Left ventricle myocardium inferior (tissue), 1 donor: ENCODE measurements around the gene RAB8A. TPM values are rescaled to one million over a fixed set of nuclear protein-coding genes. Genes with fewer than 3 reads are reported as not detected.

ENCODE experiments used
- DNase-seq: peaks from one replicate; pipeline ENCODE4 v3.0.0-alpha.2; 2020
- H3K27ac ChIP-seq: fragments of 200-600 bp; replicated peaks from 2 replicates; pipeline ENCODE4 v1.8.0; 2021
- H3K27me3 ChIP-seq: fragments of 200-600 bp; 2 replicates; pipeline ENCODE4 v1.8.0; 2021; ENCODE audit warnings: low read depth
- H3K36me3 ChIP-seq: fragments of 200-600 bp; 2 replicates; pipeline ENCODE4 v1.8.0; 2021
- H3K4me1 ChIP-seq: fragments of 200-600 bp; 2 replicates; pipeline ENCODE4 v1.8.0; 2021
- H3K4me3 ChIP-seq: fragments of 200-600 bp; 2 replicates; pipeline ENCODE4 v1.8.0; 2021; ENCODE audit warnings: mild to moderate bottlenecking, moderate library complexity
- H3K9me3 ChIP-seq: fragments of 200-600 bp; replicated peaks from 2 replicates; pipeline ENCODE4 v1.8.0; 2021
- intact Hi-C: fragments of 100-400 bp; cut with micrococcal nuclease; formaldehyde crosslinking; loops from one replicate; pipeline ENCODE4 v1.11.0; 2022
- total RNA-seq: library from RNA; stranded (reverse); fragmentation: NEBNext Ultra II Directional; extraction: Animal tissue kit (Norgen Biotek cat#: 25700); gene quantifications from one replicate; pipeline ENCODE4 v1.2.1, GENCODE V29; 2021
- TF ChIP-seq, protein P1 (sequence below): fragments of 200-600 bp; IDR thresholded peaks from 2 replicates; pipeline ENCODE4 v1.8.0; 2021; ENCODE audit warnings: antibody characterized with exemption, mild to moderate bottlenecking, borderline replicate concordance
- donor health status: DM: no; HTN: yes; CAD: no; lungs with severe emphysema.

Gene RAB8A
- total RNA-seq, 1 donor from 2014 or later = 17.7 TPM

DNA sequence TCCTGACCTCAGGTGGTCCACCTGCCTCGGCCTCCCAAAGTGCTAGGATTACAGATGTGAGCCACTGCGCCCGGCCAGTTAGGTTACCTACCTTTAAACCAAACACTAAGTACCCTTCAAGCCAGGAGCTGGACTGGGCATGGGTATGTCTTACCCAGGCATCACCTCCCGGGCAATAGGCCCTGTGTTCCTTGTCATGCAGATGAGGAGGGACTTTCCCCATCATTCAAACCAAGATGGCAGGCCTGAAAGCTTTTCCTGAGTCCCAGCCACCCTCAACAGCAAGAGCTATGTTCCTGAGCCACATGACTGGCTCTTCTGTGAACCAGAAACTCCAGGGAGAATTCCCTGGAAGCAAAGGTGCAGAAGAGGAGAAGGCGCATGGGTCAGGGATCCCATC, 9.5 kb downstream of the RAB8A start:
- Histone ChIP-seq H3K9me3 (no peaks in the 10 kb centered on the region), H3K4me3 (no peak overlapping the region), H3K27me3 (no peaks in the 10 kb centered on the region), H3K27ac (no peak overlapping the region), H3K4me1 (peaks cover 5% of the 10 kb centered on the region), H3K36me3 (peaks cover 82% of the 10 kb centered on the region)
- TF ChIP-seq, protein P1, sequence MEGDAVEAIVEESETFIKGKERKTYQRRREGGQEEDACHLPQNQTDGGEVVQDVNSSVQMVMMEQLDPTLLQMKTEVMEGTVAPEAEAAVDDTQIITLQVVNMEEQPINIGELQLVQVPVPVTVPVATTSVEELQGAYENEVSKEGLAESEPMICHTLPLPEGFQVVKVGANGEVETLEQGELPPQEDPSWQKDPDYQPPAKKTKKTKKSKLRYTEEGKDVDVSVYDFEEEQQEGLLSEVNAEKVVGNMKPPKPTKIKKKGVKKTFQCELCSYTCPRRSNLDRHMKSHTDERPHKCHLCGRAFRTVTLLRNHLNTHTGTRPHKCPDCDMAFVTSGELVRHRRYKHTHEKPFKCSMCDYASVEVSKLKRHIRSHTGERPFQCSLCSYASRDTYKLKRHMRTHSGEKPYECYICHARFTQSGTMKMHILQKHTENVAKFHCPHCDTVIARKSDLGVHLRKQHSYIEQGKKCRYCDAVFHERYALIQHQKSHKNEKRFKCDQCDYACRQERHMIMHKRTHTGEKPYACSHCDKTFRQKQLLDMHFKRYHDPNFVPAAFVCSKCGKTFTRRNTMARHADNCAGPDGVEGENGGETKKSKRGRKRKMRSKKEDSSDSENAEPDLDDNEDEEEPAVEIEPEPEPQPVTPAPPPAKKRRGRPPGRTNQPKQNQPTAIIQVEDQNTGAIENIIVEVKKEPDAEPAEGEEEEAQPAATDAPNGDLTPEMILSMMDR = no peak
- intact Hi-C loops = no loop called here
- no peak for DNase-seq

DNA sequence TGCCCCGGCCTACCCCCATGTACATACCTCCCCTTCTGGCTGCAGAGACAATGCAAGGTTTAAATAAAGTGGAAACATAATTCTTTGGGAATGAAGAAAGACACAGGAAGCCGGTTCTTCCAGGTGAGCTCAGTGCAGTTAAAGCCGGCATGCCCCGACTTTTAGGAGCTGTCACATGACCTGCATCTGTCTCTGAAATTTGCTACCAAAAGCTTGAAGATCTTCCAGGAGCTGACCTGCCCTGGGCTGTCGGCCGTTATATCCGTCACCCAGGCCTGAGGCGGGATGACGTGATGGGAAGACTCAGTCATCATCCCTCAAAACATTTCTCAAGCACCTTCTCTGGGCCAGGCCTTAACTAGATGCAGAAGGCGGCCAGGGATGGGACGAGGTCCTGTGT, 10.3 kb downstream of the RAB8A start:
- TF ChIP-seq, protein P1 = no peak
- H3K36me3 ChIP-seq = peaks cover 90% of the 10 kb centered on the region
- no peak for DNase-seq
- no peak overlapping the region for H3K27ac ChIP-seq
- no peaks in the 10 kb centered on the region for H3K27me3 ChIP-seq
- intact Hi-C loops = no loop called here
- no peak overlapping the region for H3K4me3 ChIP-seq
- no peaks in the 10 kb centered on the region for H3K9me3 ChIP-seq
- H3K4me1 ChIP-seq = no peaks in the 10 kb centered on the region

DNA sequence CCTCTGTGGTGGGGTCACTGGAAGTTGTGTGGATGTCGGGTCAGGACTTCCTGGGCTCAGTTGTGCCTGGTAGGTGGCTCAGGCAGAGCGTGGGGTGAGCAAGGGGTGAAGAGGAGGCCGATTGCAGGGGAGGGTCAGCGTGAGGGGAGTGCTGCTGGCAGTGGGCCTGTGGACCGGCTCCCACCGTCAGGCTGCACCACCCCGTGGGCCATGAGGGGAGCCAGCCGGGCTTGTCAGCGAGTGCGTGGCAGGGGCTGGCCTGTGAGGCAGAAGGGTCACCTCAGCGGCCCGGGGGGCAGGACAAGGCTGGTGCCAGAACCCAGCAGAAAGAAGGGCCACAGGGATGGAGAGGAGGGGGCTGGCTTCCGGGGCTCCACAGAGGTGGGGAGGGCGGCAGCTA, 13.3 kb downstream of the RAB8A start:
- peaks cover 99% of the 10 kb centered on the region for H3K36me3 ChIP-seq
- H3K4me3 ChIP-seq = no peak overlapping the region
- no peaks in the 10 kb centered on the region for H3K4me1 ChIP-seq
- intact Hi-C loops = no loop called here
- H3K27me3 ChIP-seq = no peaks in the 10 kb centered on the region
- TF ChIP-seq, protein P1 = no peak
- H3K27ac ChIP-seq = no peak overlapping the region
- DNase-seq = no peak
- H3K9me3 ChIP-seq = no peaks in the 10 kb centered on the region

DNA sequence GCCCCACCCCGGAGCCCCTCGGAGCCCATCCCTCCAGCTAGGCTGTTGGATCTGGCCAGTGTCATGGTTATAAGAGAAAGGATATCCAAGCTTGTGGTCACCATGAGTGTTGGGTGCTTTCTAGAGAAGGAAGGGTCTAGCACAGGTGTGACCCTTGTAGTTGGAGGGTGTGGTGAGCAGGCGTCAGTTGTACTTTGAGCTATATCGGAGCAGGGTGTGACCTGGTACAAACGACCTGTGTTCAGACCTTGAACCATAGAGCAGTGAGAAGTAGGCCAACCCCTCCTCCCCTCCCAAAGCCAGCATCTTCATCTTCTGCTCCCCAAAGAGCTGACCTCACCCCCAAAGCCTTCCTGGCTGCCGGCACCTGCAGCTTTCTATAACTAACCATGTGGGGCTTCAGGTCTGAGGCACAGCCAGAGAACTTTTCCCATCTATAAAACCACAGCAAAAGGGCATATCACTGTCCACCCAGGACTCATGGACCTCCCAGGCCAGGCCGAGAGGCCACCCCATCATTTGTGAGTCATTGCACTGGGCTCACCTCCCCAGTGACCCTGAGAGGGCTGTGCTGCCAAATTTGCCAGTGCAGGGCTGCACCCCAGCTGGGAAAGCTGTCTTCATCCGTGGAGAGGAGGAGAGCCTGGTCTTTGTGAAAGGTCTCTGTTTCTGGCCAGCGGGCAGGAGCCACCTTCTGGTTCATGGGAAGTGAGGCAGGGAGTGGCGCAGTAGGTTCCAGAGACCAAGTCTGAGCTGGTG, 14.2 kb downstream of the RAB8A start:
- DNase-seq = no peak
- no peaks in the 10 kb centered on the region for H3K4me1 ChIP-seq
- peaks cover 99% of the 10 kb centered on the region for H3K36me3 ChIP-seq

DNA sequence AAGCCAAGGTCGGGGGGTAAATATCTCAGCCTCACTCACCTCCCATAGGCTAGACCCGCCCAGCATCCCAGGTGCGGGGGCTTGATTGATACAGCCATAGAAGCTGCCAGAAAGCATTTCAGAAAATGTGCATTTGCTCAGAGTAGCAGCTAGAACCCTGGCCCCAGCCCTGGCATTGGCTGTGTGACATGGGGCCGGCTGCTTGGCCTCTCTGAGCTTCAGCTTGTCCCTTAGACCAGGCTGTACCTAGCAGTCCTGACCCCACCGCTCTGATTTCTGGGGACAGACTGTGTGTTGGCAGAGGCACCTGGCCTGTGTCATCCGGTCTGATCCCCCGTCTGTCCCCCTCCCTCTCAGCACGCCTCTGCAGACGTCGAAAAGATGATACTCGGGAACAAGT, 15.4 kb downstream of the RAB8A start:
- TF ChIP-seq, protein P1 = no peak
- peaks cover 97% of the 10 kb centered on the region for H3K36me3 ChIP-seq

More for the DNA sequence above, 14.2 kb downstream of the RAB8A start:
- TF ChIP-seq, protein P1 = no peak
- Histone ChIP-seq H3K27ac (no peak overlapping the region), H3K27me3 (no peaks in the 10 kb centered on the region), H3K4me3 (no peak overlapping the region), H3K9me3 (no peaks in the 10 kb centered on the region)
- intact Hi-C loops = no loop called here

More for the DNA sequence above, 15.4 kb downstream of the RAB8A start:
- no peak overlapping the region for H3K27ac ChIP-seq
- H3K9me3 ChIP-seq = no peaks in the 10 kb centered on the region
- H3K4me1 ChIP-seq = no peaks in the 10 kb centered on the region
- no peak for DNase-seq
- intact Hi-C loops = no loop called here
- H3K27me3 ChIP-seq = no peaks in the 10 kb centered on the region
- H3K4me3 ChIP-seq = no peak overlapping the region
